Left ventricle myocardium inferior (tissue), 1 donor: ENCODE data around the gene C1orf21. TPM values are rescaled to one million over a fixed set of nuclear protein-coding genes. Genes with fewer than 3 reads are reported as not detected.
A peak's percentile ranks its signal among the peaks of the same experiment; 100 is the strongest.

ENCODE experiments used
- DNase-seq: peaks from one replicate; pipeline ENCODE4 v3.0.0-alpha.2; 2020
- H3K27ac ChIP-seq: fragments of 200-600 bp; replicated peaks from 2 replicates; pipeline ENCODE4 v1.8.0; 2021
- H3K27me3 ChIP-seq: fragments of 200-600 bp; 2 replicates; pipeline ENCODE4 v1.8.0; 2021; ENCODE audit warnings: low read depth
- H3K36me3 ChIP-seq: fragments of 200-600 bp; 2 replicates; pipeline ENCODE4 v1.8.0; 2021
- H3K4me1 ChIP-seq: fragments of 200-600 bp; 2 replicates; pipeline ENCODE4 v1.8.0; 2021
- H3K4me3 ChIP-seq: fragments of 200-600 bp; 2 replicates; pipeline ENCODE4 v1.8.0; 2021; ENCODE audit warnings: mild to moderate bottlenecking, moderate library complexity
- H3K9me3 ChIP-seq: fragments of 200-600 bp; replicated peaks from 2 replicates; pipeline ENCODE4 v1.8.0; 2021
- intact Hi-C: fragments of 100-400 bp; cut with micrococcal nuclease; formaldehyde crosslinking; loops from one replicate; pipeline ENCODE4 v1.11.0; 2022
- total RNA-seq: library from RNA; stranded (reverse); fragmentation: NEBNext Ultra II Directional; extraction: Animal tissue kit (Norgen Biotek cat#: 25700); gene quantifications from one replicate; pipeline ENCODE4 v1.2.1, GENCODE V29; 2021
- TF ChIP-seq, protein P1 (sequence below): fragments of 200-600 bp; IDR thresholded peaks from 2 replicates; pipeline ENCODE4 v1.8.0; 2021; ENCODE audit warnings: antibody characterized with exemption, mild to moderate bottlenecking, borderline replicate concordance
- donor health status: DM: no; HTN: yes; CAD: no; lungs with severe emphysema.

The C1orf21 gene
- total RNA-seq, 1 donor from 2014 or later = 79.9 TPM

DNA sequence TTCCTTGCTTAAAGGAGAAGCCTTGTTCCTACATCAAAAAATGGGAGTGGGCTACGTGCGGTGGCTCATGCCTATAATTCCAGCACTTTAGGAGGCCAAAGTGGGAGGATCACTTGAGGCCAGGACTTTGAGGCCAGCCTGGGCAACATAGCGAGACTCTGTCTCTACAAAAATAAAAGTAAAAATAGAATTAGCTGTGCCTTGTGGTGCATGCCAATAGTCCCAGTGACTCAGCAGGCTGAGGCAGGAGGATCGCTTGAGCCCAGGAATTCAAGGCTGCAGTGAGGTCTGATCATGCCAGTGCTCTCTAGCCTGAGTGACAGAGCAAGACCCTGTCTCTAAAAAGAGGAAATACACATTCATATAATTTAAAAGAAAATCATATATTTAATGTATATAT lies 127.1 kb downstream of the C1orf21 start:
- Histone ChIP-seq H3K27me3 (no peaks in the 10 kb centered on the region), H3K27ac (peak overlapping the region; percentile 31), H3K36me3 (peaks cover 22% of the 10 kb centered on the region), H3K4me3 (no peak overlapping the region), H3K4me1 (peaks cover 47% of the 10 kb centered on the region), H3K9me3 (no peaks in the 10 kb centered on the region)
- TF ChIP-seq, protein P1, sequence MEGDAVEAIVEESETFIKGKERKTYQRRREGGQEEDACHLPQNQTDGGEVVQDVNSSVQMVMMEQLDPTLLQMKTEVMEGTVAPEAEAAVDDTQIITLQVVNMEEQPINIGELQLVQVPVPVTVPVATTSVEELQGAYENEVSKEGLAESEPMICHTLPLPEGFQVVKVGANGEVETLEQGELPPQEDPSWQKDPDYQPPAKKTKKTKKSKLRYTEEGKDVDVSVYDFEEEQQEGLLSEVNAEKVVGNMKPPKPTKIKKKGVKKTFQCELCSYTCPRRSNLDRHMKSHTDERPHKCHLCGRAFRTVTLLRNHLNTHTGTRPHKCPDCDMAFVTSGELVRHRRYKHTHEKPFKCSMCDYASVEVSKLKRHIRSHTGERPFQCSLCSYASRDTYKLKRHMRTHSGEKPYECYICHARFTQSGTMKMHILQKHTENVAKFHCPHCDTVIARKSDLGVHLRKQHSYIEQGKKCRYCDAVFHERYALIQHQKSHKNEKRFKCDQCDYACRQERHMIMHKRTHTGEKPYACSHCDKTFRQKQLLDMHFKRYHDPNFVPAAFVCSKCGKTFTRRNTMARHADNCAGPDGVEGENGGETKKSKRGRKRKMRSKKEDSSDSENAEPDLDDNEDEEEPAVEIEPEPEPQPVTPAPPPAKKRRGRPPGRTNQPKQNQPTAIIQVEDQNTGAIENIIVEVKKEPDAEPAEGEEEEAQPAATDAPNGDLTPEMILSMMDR = no peak
- intact Hi-C loops = no loop called here
- no peak for DNase-seq

DNA sequence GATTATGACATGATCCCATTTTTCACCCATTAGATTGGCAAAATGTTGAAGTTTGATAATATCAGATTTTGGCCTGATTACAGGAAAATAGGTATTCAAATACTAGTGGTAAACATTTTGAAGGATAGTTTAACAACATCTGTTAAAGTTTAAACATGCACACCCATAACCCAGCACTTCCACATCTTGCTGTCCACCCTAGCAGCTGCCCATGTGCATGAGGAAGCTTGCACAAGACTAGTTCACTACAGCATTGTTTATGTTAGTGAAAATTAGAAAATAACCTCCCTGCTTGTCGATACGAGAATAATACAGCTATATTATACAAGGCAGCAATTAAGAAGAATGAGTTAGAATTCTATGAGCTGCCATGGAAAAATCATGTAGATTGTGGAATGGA lies 127.6 kb downstream of the C1orf21 start:
- peaks cover 20% of the 10 kb centered on the region for H3K36me3 ChIP-seq
- H3K9me3 ChIP-seq = no peaks in the 10 kb centered on the region
- no peaks in the 10 kb centered on the region for H3K27me3 ChIP-seq
- DNase-seq = no peak
- TF ChIP-seq, protein P1 = no peak
- H3K27ac ChIP-seq = no peak overlapping the region
- intact Hi-C loops = no loop called here
- H3K4me3 ChIP-seq = no peak overlapping the region
- H3K4me1 ChIP-seq = peaks cover 44% of the 10 kb centered on the region

DNA sequence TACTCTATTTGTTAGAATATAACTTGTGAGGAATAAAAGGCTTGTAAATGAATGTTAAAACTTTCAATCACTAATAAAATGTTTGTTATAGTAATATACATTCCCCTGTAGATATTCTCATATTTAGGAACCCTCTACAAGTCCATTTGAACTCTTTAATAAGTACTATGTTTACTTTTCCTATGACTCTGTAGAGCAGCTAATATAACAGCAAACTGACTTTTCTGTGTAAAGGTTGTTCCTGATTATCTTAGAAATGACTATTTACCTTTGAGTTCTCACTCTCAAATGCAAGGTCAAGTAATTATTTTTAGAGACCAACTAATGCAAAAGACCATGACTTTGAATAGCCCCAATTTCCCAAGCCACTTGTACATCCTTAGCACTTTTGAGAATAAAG lies 130.3 kb downstream of the C1orf21 start:
- Histone ChIP-seq H3K27me3 (no peaks in the 10 kb centered on the region), H3K9me3 (no peaks in the 10 kb centered on the region), H3K36me3 (peaks cover 12% of the 10 kb centered on the region), H3K27ac (peak overlapping the region; percentile 77), H3K4me3 (no peak overlapping the region), H3K4me1 (peaks cover 52% of the 10 kb centered on the region)
- intact Hi-C loops = no loop called here
- DNase-seq = no peak
- TF ChIP-seq, protein P1 = no peak

DNA sequence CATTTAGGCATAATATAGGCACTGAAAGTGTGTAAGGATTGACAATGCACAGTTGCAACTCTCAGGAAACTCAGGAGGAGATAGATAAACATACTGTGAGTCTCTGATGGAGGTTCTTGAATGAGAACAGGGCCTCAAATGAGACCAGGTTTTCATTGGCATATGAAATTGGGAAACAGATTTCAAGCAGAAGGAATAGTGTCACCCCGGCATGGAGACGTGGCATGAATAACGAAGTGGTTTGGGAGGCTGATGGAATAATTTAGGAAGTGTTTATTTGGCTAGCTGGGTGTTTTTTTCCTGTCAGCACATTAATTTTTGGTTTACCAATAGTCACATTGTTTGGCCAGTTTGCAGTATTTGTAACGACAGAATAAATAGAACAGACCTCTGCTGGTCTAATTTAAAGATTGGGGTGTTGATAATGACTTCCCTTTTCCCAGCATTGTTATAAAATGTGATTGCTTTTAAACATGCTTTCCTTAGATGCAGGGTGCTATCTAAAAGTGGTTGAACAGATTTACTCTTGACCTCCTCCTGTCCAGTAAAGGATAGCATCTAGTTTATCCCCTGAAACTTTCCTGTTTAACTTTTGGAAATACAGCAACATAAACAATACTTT lies 132.0 kb downstream of the C1orf21 start:
- peaks cover 12% of the 10 kb centered on the region for H3K36me3 ChIP-seq
- no peaks in the 10 kb centered on the region for H3K27me3 ChIP-seq
- H3K4me3 ChIP-seq = no peak overlapping the region
- H3K4me1 ChIP-seq = peaks cover 42% of the 10 kb centered on the region
- TF ChIP-seq, protein P1 = no peak
- H3K27ac ChIP-seq = peak overlapping the region; percentile 77
- no peaks in the 10 kb centered on the region for H3K9me3 ChIP-seq
- DNase-seq = no peak
- intact Hi-C loops = no loop called here

DNA sequence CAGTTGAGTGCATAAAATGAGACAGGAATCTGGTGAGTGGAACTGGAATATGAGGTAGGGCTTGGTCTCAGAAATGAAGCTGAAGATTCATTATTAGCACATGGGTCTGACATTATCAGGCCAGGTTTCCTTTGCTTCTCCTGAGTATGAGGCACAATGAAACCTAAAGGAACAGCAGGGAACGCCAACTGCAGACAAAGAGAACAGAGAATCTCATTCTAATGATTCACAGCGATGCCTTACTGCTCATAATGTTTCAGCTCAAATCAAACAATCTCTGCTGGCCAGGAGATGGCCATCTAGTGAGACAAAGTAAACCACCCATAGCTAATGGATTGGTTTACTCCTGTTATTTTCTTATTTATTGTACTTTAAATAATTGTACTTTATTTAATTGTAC lies 133.5 kb downstream of the C1orf21 start:
- no peak overlapping the region for H3K4me3 ChIP-seq
- peaks cover 34% of the 10 kb centered on the region for H3K4me1 ChIP-seq
- TF ChIP-seq, protein P1 = no peak
- no peak for DNase-seq
- no peaks in the 10 kb centered on the region for H3K9me3 ChIP-seq
- H3K36me3 ChIP-seq = peaks cover 12% of the 10 kb centered on the region
- H3K27ac ChIP-seq = peak overlapping the region; percentile 77
- intact Hi-C loops = no loop called here
- H3K27me3 ChIP-seq = no peaks in the 10 kb centered on the region
